ENCODE data around the gene ZIC1. TPM values are rescaled to one million over a fixed set of nuclear protein-coding genes. Genes with fewer than 3 reads are reported as not detected.

ZIC1 gene
- total RNA-seq, 2 experiments from 2014 or later, result not detected

DNA sequence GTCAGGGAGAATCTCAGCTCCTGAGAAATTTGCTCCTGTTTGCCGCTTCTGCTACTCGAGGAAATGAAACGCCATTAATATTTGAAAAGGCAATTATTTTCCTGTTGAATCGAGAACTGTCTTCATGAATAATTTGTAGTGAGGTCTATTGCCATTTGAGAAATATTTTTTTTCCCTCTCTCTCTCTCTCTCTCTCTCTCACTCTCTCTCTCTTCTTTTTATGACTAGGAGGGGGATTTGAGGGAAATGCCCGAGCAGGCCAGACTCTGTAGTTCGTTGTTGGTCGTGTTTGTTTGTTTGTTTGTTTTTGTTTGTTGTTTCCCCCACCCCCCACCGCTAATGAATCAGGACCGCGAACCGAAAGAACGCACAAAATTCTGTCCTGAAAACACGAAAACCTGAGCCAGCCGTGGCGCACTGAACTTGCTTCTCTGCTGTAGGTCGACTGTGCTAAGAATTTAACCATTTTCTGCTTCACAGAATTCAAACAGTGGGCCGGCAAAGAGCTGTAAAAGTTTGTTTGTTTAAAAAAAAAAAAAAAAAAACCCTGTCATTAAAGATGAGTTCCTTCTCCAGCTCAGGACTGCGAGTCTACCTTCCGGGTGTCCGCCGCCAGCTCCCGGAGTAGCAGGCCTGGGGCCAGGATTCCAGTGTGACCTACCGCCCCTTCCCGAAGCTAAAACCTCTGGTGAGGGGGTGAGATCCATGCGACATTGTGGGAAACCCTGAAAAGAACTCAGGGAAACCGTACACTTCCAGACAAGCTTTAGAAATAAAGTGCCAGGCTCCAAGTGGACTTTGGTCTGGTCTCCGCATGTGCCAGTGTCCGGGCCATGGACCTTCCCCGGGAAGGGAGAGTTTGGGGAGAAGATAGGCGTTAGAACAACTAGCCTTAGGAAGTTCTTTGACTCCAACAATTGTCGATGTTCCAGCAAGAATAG is 15.0 kb upstream of the ZIC1 start:
- Mint-ChIP-seq H3K9me3 (peaks cover 6% of the 10 kb centered on the region), H3K36me3 (peaks cover 20% of the 10 kb centered on the region), H3K27ac (no peak overlapping the region), H3K4me3 (no peak overlapping the region), H3K27me3 (peaks cover 70% of the 10 kb centered on the region), H3K4me1 (ENCODE audit: low read depth) (peaks cover 3% of the 10 kb centered on the region)
- DNase-seq, result no peak
- POLR2A ChIA-PET, result no interaction called here
- CTCF ChIA-PET, result no interaction called here
- intact Hi-C loops (cut with micrococcal nuclease), result loop anchor here (5.0 kb wide), 1 partner anchor 37 kb away; no protein-coding TSS in a partner anchor

DNA sequence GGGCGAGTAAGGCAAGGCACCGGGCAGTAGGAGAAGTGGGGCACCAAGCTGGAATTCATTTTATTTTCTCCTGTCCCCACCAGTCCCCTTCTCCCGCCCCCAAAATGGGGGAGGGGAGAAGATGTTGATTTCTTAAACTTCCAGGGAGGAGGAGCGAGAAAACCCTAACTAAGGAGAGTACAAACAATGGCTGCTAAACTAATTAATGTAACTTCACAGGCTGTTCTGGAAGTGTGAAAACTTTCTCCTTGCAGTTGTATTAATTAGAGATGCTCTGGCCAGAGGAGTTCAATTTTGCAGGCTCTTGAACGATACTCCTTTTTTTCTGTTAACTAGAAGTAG is 14.3 kb upstream of the ZIC1 start:
- ChIA-PET POLR2A (no interaction called here), CTCF (no interaction called here)
- Mint-ChIP-seq H3K27ac (no peak overlapping the region), H3K4me1 (ENCODE audit: low read depth) (peaks cover 3% of the 10 kb centered on the region), H3K27me3 (peaks cover 65% of the 10 kb centered on the region), H3K36me3 (peaks cover 20% of the 10 kb centered on the region), H3K4me3 (no peak overlapping the region), H3K9me3 (peaks cover 2% of the 10 kb centered on the region)
- intact Hi-C loops (cut with micrococcal nuclease), result loop anchor here (5.0 kb wide), 1 partner anchor 38 kb away; no protein-coding TSS in a partner anchor
- no peak for DNase-seq

- no peak for DNase-seq
- Mint-ChIP-seq H3K4me1 (ENCODE audit: low read depth) (peaks cover 3% of the 10 kb centered on the region), H3K9me3 (peaks cover 2% of the 10 kb centered on the region), H3K27me3 (peaks cover 62% of the 10 kb centered on the region), H3K27ac (no peak overlapping the region), H3K36me3 (peaks cover 17% of the 10 kb centered on the region), H3K4me3 (no peak overlapping the region)
- intact Hi-C loops (cut with micrococcal nuclease), result no loop called here
- POLR2A ChIA-PET, result no interaction called here
- CTCF ChIA-PET, result no interaction called here
These were observed 13.1 kb upstream of the ZIC1 start for GRCh38 chr3:147395899-147396711.

GRCh38 chr3:147396712-147397046 is 12.5 kb upstream of the ZIC1 start:
- no peak overlapping the region for H3K4me3 Mint-ChIP-seq
- peaks cover 57% of the 10 kb centered on the region for H3K27me3 Mint-ChIP-seq
- H3K4me1 Mint-ChIP-seq (ENCODE audit: low read depth), result peaks cover 3% of the 10 kb centered on the region
- H3K9me3 Mint-ChIP-seq, result peaks cover 2% of the 10 kb centered on the region
- ChIA-PET CTCF (no interaction called here), POLR2A (no interaction called here)
- intact Hi-C loops (cut with micrococcal nuclease), result no loop called here
- no peak overlapping the region for H3K27ac Mint-ChIP-seq
- peaks cover 14% of the 10 kb centered on the region for H3K36me3 Mint-ChIP-seq
- DNase-seq, result no peak

DNA sequence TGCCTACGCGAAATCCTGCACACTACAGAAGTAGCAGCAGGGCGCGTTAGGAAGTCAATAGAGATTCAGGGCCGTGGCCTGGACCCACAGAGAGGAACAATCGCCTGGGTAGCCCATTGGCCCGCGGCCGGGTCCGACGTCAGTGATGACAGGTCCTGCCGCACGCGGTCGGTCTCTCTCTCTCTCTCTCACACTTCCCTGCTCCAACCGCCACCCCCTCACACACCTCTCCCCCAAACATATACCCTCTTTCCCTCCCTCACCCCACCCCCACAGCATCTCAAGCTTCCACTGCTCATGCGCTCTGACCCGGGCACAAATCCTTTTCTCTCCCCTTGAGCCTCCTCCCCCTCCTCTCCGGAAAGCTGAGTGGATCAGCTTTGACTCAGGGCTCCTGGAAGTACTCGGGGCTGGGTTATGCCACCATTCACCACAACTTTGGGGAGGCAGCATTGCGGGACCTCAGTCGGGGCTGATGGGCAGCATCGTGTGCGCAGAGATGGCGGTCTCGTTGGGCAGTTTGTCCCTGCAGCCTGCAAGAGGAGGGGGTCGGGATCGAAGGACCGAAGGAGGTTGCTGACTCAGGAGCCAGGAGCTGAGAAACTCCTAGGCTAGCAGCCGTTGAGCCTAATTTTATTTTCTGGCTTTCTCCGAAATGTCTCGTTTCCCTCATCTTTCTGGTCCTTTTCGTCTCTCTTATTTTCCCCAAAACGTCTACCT is 11.8 kb upstream of the ZIC1 start:
- CTCF ChIA-PET, result no interaction called here
- intact Hi-C loops (cut with micrococcal nuclease), result no loop called here
- H3K4me1 Mint-ChIP-seq (ENCODE audit: low read depth), result peaks cover 3% of the 10 kb centered on the region
- H3K36me3 Mint-ChIP-seq, result peaks cover 14% of the 10 kb centered on the region
- POLR2A ChIA-PET, result no interaction called here
- H3K4me3 Mint-ChIP-seq, result no peak overlapping the region
- H3K27me3 Mint-ChIP-seq, result peaks cover 57% of the 10 kb centered on the region
- H3K9me3 Mint-ChIP-seq, result peaks cover 2% of the 10 kb centered on the region
- no peak overlapping the region for H3K27ac Mint-ChIP-seq
- DNase-seq, result no peak

DNA sequence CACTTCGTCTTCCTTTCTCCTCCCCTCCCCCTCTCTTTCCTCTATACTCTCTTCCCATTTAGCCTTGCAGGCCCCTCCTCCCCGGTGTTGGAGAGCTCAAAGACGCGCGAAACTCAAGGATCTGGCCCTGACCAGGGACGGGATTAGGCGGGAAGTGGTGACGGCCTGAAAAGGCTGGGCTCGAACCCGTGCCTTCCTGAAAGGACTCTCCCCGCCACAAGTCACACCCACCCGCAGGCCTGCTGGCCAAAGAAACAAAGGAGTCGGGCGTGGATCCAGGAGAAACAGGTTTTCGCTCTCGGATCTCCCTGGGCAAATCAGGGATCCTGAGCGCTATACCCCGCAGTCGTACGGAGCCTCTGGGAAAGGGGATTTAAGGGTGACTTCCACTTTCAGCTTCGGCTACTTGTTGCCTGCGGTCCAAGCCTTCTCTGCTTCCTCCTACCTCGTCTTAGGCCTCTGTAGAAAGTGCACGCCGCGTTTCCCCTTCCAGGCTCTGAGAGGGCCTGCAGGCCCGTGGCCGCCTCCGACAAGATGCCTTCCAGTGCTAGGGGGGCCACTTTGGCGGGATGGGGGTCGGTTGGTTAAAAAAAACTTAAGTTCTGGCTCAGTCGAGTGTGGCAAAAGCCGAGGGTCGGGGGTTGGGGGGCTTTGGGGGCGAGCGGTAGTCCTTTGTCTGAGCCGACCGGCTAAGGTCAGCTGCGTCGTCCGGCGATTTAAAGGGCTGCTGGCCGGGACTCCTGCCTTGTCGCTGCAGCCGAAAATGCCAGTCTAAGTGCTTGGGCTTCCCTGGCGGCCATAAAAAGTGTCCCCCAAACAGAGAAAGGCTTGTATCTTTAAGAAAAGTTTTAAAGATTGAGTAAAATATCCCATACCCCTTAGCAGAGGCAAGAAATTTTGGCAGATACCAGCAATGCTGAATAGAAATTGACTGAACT is 11.0 kb upstream of the ZIC1 start:
- Mint-ChIP-seq H3K4me1 (ENCODE audit: low read depth) (peaks cover 3% of the 10 kb centered on the region), H3K27ac (no peak overlapping the region), H3K4me3 (no peak overlapping the region), H3K9me3 (peaks cover 2% of the 10 kb centered on the region), H3K27me3 (peaks cover 53% of the 10 kb centered on the region), H3K36me3 (peaks cover 14% of the 10 kb centered on the region)
- ChIA-PET CTCF (no interaction called here), POLR2A (no interaction called here)
- DNase-seq, result no peak
- intact Hi-C loops (cut with micrococcal nuclease), result no loop called here

DNA sequence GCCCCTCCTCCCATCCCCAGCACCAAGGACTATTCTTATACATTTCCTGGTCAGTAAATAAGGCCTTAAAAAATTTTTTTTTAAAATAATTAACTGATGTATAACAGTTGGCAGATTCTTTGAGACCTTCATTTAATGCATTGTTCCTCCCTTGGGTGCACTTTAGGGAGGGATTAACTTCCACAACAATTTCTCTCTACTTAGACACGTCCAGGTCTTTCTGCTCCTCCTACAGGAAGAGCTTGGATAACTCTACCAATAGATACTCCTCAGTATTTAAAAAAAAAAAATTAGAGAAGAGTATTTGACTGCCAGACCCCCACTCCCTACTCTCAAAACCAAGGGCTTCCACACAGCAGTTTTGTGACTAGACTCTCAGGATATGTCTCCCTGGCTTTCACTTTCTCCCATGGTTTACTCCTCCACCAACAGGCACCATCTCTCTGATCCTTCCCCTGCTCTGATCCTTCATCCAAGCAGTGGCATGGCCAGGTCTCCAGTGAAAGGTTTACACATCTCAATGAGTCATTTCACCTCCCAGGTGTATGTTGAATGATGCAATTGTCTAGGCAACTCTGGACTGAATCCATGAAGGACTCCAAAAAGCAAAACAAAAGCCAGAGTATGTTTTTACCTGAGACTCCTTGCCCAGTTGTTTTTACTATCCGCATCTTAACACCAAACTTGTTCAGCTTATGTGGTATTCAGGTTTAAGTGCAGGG is 10.2 kb upstream of the ZIC1 start:
- intact Hi-C loops (cut with micrococcal nuclease), result no loop called here
- H3K36me3 Mint-ChIP-seq, result peaks cover 12% of the 10 kb centered on the region

DNA sequence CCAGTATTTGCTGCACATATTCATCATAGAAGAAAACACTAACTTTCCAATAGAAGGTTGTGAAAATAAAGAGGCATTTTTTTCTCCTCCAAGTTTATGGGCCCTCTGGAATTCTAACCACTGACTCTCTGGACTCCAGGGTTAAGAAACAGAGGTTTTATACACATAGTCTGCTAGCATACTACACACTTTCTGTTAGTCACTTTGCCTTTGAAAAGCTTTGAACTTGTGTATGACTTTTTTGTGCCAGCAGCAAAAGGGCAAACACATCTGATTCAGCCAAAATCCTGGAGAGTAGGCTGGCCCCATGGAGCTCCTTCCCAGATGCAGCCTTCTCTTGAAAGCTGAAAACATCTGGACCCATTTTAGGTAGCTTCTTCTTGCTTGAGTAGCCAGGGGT is 9.1 kb upstream of the ZIC1 start:
- no peak for DNase-seq
- intact Hi-C loops (cut with micrococcal nuclease), result no loop called here
- ChIA-PET CTCF (no interaction called here), POLR2A (no interaction called here)
- peaks cover 56% of the 10 kb centered on the region for H3K27me3 Mint-ChIP-seq
- no peak overlapping the region for H3K27ac Mint-ChIP-seq
- no peaks in the 10 kb centered on the region for H3K4me1 Mint-ChIP-seq (ENCODE audit: low read depth)
- no peaks in the 10 kb centered on the region for H3K9me3 Mint-ChIP-seq
- no peak overlapping the region for H3K4me3 Mint-ChIP-seq
- H3K36me3 Mint-ChIP-seq, result peaks cover 7% of the 10 kb centered on the region

More for the DNA sequence above, 10.2 kb upstream of the ZIC1 start:
- Mint-ChIP-seq H3K4me3 (no peak overlapping the region), H3K4me1 (ENCODE audit: low read depth) (peaks cover 1% of the 10 kb centered on the region), H3K27me3 (peaks cover 57% of the 10 kb centered on the region), H3K27ac (no peak overlapping the region), H3K9me3 (peaks cover under 1% of the 10 kb centered on the region)
- DNase-seq, result no peak
- ChIA-PET POLR2A (no interaction called here), CTCF (no interaction called here)

- H3K36me3 Mint-ChIP-seq, result peaks cover 7% of the 10 kb centered on the region
- CTCF ChIA-PET, result no interaction called here
- no peaks in the 10 kb centered on the region for H3K9me3 Mint-ChIP-seq
- POLR2A ChIA-PET, result no interaction called here
- H3K4me1 Mint-ChIP-seq (ENCODE audit: low read depth), result no peaks in the 10 kb centered on the region
- no peak for DNase-seq
- H3K27me3 Mint-ChIP-seq, result peaks cover 58% of the 10 kb centered on the region
- intact Hi-C loops (cut with micrococcal nuclease), result no loop called here
- no peak overlapping the region for H3K27ac Mint-ChIP-seq
- no peak overlapping the region for H3K4me3 Mint-ChIP-seq
These were observed 8.2 kb upstream of the ZIC1 start for GRCh38 chr3:147400999-147401398.

DNA sequence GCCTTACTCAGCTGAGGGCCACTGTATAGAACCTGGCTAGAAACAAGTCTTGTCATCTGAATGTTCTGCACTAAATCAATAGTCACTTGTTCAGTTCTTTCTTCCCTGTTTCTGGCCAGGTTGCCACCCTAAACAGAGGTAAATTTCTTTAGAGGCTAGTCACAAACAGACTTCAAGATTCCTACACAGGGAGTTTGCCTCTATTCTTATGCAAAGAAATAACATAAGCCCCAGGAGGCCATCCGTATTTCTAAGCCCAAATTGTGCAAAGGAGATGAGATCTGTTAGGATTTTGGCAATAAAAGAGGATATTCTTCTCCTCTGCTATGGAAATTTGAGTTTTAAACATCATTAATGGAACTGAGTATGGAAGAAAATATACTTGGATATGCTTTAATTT is 7.7 kb upstream of the ZIC1 start:
- peaks cover 61% of the 10 kb centered on the region for H3K27me3 Mint-ChIP-seq
- no peak overlapping the region for H3K27ac Mint-ChIP-seq
- intact Hi-C loops (cut with micrococcal nuclease), result no loop called here
- H3K4me1 Mint-ChIP-seq (ENCODE audit: low read depth), result no peaks in the 10 kb centered on the region
- POLR2A ChIA-PET, result no interaction called here
- H3K4me3 Mint-ChIP-seq, result no peak overlapping the region
- no peaks in the 10 kb centered on the region for H3K9me3 Mint-ChIP-seq
- CTCF ChIA-PET, result no interaction called here
- no peak for DNase-seq
- H3K36me3 Mint-ChIP-seq, result peaks cover 7% of the 10 kb centered on the region

- Mint-ChIP-seq H3K9me3 (no peaks in the 10 kb centered on the region), H3K4me1 (ENCODE audit: low read depth) (no peaks in the 10 kb centered on the region), H3K36me3 (peaks cover 4% of the 10 kb centered on the region), H3K27me3 (peaks cover 65% of the 10 kb centered on the region), H3K4me3 (no peak overlapping the region), H3K27ac (no peak overlapping the region)
- intact Hi-C loops (cut with micrococcal nuclease), result no loop called here
- no peak for DNase-seq
- ChIA-PET POLR2A (no interaction called here), CTCF (no interaction called here)
These were observed 7.0 kb upstream of the ZIC1 start for GRCh38 chr3:147402159-147402558.

All from activated CD4-positive, alpha-beta memory T cell treated with anti-CD3 and anti-CD28 coated beads for 36 hours (primary cell).